GM12891 (cell line): ENCODE data around the gene ZNF768.

Experiments
- POLR2AphosphoS5 ChIP-seq: IDR thresholded peaks from 2 replicates; pipeline ENCODE4 v1.6.1; 2011; ENCODE audit warnings: low read depth, low read length, control low read depth
- TAF1 ChIP-seq: IDR thresholded peaks from 2 replicates; pipeline ENCODE4 v1.6.1; 2011; ENCODE audit warnings: low read depth, low read length, control low read depth

DNA sequence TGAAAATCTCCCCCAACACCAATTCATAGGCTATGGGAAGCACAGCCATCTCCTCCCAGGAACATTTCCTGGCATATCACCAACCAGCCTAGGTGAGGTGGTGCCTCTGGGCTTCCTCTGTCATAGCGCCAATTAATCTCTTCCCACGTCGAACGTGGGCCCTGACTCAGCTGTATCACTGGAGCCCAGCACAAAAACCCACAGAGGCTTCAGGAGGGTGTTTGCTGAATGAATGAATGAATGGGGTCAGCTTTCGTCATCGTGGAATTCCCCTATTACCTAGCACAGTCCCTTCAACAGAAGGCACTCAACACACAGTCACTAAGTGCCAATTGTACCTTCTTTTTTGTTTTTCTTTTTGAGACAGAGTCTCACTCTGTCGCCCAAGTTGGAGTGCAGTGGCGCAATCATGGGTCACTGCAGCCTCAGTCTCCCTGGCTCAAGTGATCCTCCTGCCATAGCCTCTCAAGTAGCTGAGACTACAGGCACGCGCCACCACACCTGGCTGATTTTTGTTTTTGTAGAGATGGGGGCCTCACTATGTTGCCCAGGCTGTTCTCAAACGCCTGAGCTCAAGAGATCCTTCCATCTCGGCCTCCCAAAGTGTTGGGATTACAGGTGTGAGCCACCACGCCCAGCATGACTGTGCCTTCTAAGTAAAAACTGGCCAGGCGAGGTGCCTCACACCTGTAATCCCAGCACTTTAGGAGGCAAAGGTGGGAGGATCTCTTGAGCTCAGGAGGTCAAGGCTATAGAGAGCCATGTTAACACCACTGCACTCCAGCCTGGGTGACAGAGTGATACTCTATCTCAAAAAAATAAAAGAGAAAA is 41.0 kb upstream of the ZNF768 start:
- no peak for TF ChIP-seq TAF1
- TF ChIP-seq POLR2AphosphoS5, result no peak
